Stimulated activated CD8-positive, alpha-beta memory T cell treated with anti-CD3 and anti-CD28 coated beads, Interleukin-15, amount 100 ng/mL, for 24 hours (primary cell): ENCODE data around the gene POMT1.
"Not testable (repeated sequence)": the region's sequence is repeated elsewhere in the genome, so short reads cannot be mapped to it uniquely, and the experiment has no call there.

Experiments
- DNase-seq: peaks from one replicate; pipeline ENCODE4 v3.0.0-alpha.2; 2020; ENCODE audit warnings: low read depth

POMT1 gene

GRCh38 chr9:131499254-131499767 is 3.4 kb upstream of the POMT1 start:
- DNase-seq = no peak

- DNase-seq = no peak
Measured at GRCh38 chr9:131500377-131500776, 2.3 kb upstream of the POMT1 start.

- DNase-seq = no peak
Measured at GRCh38 chr9:131500939-131501541, 1.7 kb upstream of the POMT1 start.

- peak; percentile 17 for DNase-seq
Measured at GRCh38 chr9:131503626-131504465, 1.1 kb downstream of the POMT1 start.

- no peak for DNase-seq
Measured at GRCh38 chr9:131505012-131505411, 2.3 kb downstream of the POMT1 start.

- no peak for DNase-seq
Measured at GRCh38 chr9:131511416-131511815, 8.7 kb downstream of the POMT1 start.

- no peak for DNase-seq
Measured at GRCh38 chr9:131511880-131512279, 9.2 kb downstream of the POMT1 start.

GRCh38 chr9:131513177-131513576 is 10.5 kb downstream of the POMT1 start:
- no peak for DNase-seq

- not testable (repeated sequence) for DNase-seq
Measured at GRCh38 chr9:131515559-131516031, 12.9 kb downstream of the POMT1 start.

- no peak for DNase-seq
Measured at GRCh38 chr9:131516100-131516499, 13.4 kb downstream of the POMT1 start.

GRCh38 chr9:131516930-131517329 is 14.2 kb downstream of the POMT1 start:
- no peak for DNase-seq

- DNase-seq = no peak
Measured at GRCh38 chr9:131517761-131518190, 15.1 kb downstream of the POMT1 start.

- DNase-seq = no peak
Measured at GRCh38 chr9:131518553-131518952, 15.8 kb downstream of the POMT1 start.

GRCh38 chr9:131520503-131520902 is 17.8 kb downstream of the POMT1 start:
- no peak for DNase-seq

- DNase-seq = no peak
Measured at GRCh38 chr9:131521203-131521602, 18.5 kb downstream of the POMT1 start.

- no peak for DNase-seq
Measured at GRCh38 chr9:131521822-131522221, 19.1 kb downstream of the POMT1 start.

- no peak for DNase-seq
Measured at GRCh38 chr9:131522257-131523085, 19.8 kb downstream of the POMT1 start.

GRCh38 chr9:131523086-131523388 is 20.3 kb downstream of the POMT1 start:
- no peak for DNase-seq

- DNase-seq = no peak
Measured at GRCh38 chr9:131523451-131524435, 21.0 kb downstream of the POMT1 start.

GRCh38 chr9:131524665-131525315 is 22.1 kb downstream of the POMT1 start:
- no peak for DNase-seq
